Upper lobe of right lung (tissue), 1 donor: ENCODE measurements around the gene ADAMTSL5. TPM values are rescaled to one million over a fixed set of nuclear protein-coding genes. Genes with fewer than 3 reads are reported as not detected.
A peak's percentile ranks its signal among the peaks of the same experiment; 100 is the strongest.

Experiments used
- ATAC-seq: fragments of 200-7000 bp; cut with Tn5 transposase; one replicate; pipeline ENCODE4 v1.9.1; 2020; ENCODE audit warnings: mild to moderate bottlenecking, moderate library complexity
- DNase-seq: peaks from one replicate; pipeline ENCODE4 v3.0.0-alpha.2; 2020
- H3K27ac ChIP-seq: fragments of 200-600 bp; one replicate; pipeline ENCODE4 v1.8.0; 2022
- H3K27me3 ChIP-seq: fragments of 200-600 bp; one replicate; pipeline ENCODE4 v1.8.0; 2022; ENCODE audit warnings: mild to moderate bottlenecking
- H3K36me3 ChIP-seq: fragments of 200-600 bp; one replicate; pipeline ENCODE4 v1.8.0; 2022
- H3K4me1 ChIP-seq: fragments of 200-600 bp; one replicate; pipeline ENCODE4 v1.8.0; 2022
- H3K4me3 ChIP-seq: fragments of 200-600 bp; one replicate; pipeline ENCODE4 v1.8.0; 2022; ENCODE audit warnings: mild to moderate bottlenecking
- H3K9me3 ChIP-seq: fragments of 200-600 bp; one replicate; pipeline ENCODE4 v1.8.0; 2022
- CTCF ChIP-seq: fragments of 200-600 bp; IDR thresholded peaks from one replicate; pipeline ENCODE4 v1.8.0; 2022; ENCODE audit warnings: antibody characterized with exemption
- intact Hi-C: fragments of 100-400 bp; cut with DNase I; formaldehyde crosslinking; loops from one replicate; pipeline ENCODE4 v1.11.0; 2022
- total RNA-seq: library from RNA; stranded (reverse); fragmentation: NEBNext Ultra II Directional; extraction: Animal tissue kit (Norgen Biotek cat#: 25700); gene quantifications from one replicate; pipeline ENCODE4 v1.2.1, GENCODE V29; 2021
- donor health status: DM: no; HTN: yes; CAD: no; lungs with severe emphysema.

The ADAMTSL5 gene
- total RNA-seq, 1 donor from 2014 or later = 4.8 TPM

- Histone ChIP-seq H3K27me3 (peaks cover 49% of the 10 kb centered on the region), H3K9me3 (no peaks in the 10 kb centered on the region), H3K27ac (no peak overlapping the region), H3K4me3 (no peak overlapping the region), H3K4me1 (peaks cover 25% of the 10 kb centered on the region), H3K36me3 (no peaks in the 10 kb centered on the region)
- peak; percentile 48 for TF ChIP-seq CTCF
- ATAC-seq = peak; percentile 62
- DNase-seq = no peak
- intact Hi-C loops = no loop called here
Measured at GRCh38 chr19:1465191-1466016, 47.4 kb downstream of the ADAMTSL5 start.

- no peak overlapping the region for H3K4me3 ChIP-seq
- no peaks in the 10 kb centered on the region for H3K4me1 ChIP-seq
- TF ChIP-seq CTCF = no peak
- ATAC-seq (no peak), DNase-seq (no peak)
- no peaks in the 10 kb centered on the region for H3K36me3 ChIP-seq
- intact Hi-C loops = no loop called here
- no peaks in the 10 kb centered on the region for H3K9me3 ChIP-seq
- H3K27me3 ChIP-seq = peaks cover 36% of the 10 kb centered on the region
- no peak overlapping the region for H3K27ac ChIP-seq
Measured at GRCh38 chr19:1461862-1462261, 51.0 kb downstream of the ADAMTSL5 start.

- no peak for ATAC-seq
- intact Hi-C loops = no loop called here
- no peak for DNase-seq
- no peak overlapping the region for H3K27ac ChIP-seq
- H3K4me3 ChIP-seq = no peak overlapping the region
- no peaks in the 10 kb centered on the region for H3K36me3 ChIP-seq
- peaks cover 34% of the 10 kb centered on the region for H3K27me3 ChIP-seq
- H3K9me3 ChIP-seq = no peaks in the 10 kb centered on the region
- no peak for TF ChIP-seq CTCF
- peaks cover 2% of the 10 kb centered on the region for H3K4me1 ChIP-seq
Measured at GRCh38 chr19:1460033-1460995, 52.5 kb downstream of the ADAMTSL5 start.

GRCh38 chr19:1459479-1459878 lies 53.3 kb downstream of the ADAMTSL5 start:
- ATAC-seq (no peak), DNase-seq (no peak)
- Histone ChIP-seq H3K27me3 (peaks cover 38% of the 10 kb centered on the region), H3K4me1 (peaks cover 7% of the 10 kb centered on the region), H3K36me3 (no peaks in the 10 kb centered on the region), H3K4me3 (no peak overlapping the region), H3K27ac (no peak overlapping the region), H3K9me3 (no peaks in the 10 kb centered on the region)
- intact Hi-C loops = no loop called here
- no peak for TF ChIP-seq CTCF

GRCh38 chr19:1457892-1458291 lies 54.9 kb downstream of the ADAMTSL5 start:
- H3K4me3 ChIP-seq = no peak overlapping the region
- no peaks in the 10 kb centered on the region for H3K9me3 ChIP-seq
- peaks cover 7% of the 10 kb centered on the region for H3K4me1 ChIP-seq
- no peaks in the 10 kb centered on the region for H3K36me3 ChIP-seq
- intact Hi-C loops = no loop called here
- H3K27me3 ChIP-seq = peaks cover 54% of the 10 kb centered on the region
- no peak for DNase-seq
- no peak for TF ChIP-seq CTCF
- no peak overlapping the region for H3K27ac ChIP-seq
- ATAC-seq = no peak
